Lower leg skin (tissue), 4 donors: ENCODE results near the gene B3GALT6. TPM values are rescaled to one million over a fixed set of nuclear protein-coding genes. Genes with fewer than 3 reads are reported as not detected.
"Not testable (repeated sequence)": the region's sequence is repeated elsewhere in the genome, so short reads cannot be mapped to it uniquely, and the experiment has no call there.

Experiments
- DNase-seq, 2 donors: peaks; one replicate each; pipeline ENCODE4 v3.0.0-alpha.2; 2019; ENCODE audit warnings: low spot score in 2 of 2
- H3K4me3 ChIP-seq: fragments of 200-600 bp; sonication (generic); 2 replicates; pipeline ENCODE4 v1.5.1; 2017; ENCODE audit warnings: mild to moderate bottlenecking, low read depth; ENCODE audit not compliant: poor library complexity, severe bottlenecking
- CTCF ChIP-seq, 3 donors: fragments of 450-650 bp; IDR thresholded peaks; one replicate each; pipeline ENCODE4 v1.5.1; 2016; ENCODE audit warnings: antibody characterized with exemption in 3 of 3, mild to moderate bottlenecking in 3 of 3, moderate library complexity in 2 of 3
- POLR2A ChIP-seq, 2 donors: fragments of 450-650 bp; IDR thresholded peaks; one replicate each; pipeline ENCODE4 v1.6.1; 2016 to 2017; ENCODE audit warnings: antibody characterized with exemption in 2 of 2, mild to moderate bottlenecking in 1 of 2, moderate library complexity in 1 of 2
- WGBS, 2 donors: methylation state at CpG; one replicate each; pipeline ENCODE4 v1.1.5; 2018; 5-methylcytosine and 5-hydroxymethylcytosine counted together
- intact Hi-C: fragments of 100-400 bp; cut with DNase I; formaldehyde crosslinking; loops from one replicate; pipeline ENCODE4 v1.15.0; 2023; ENCODE audit warnings: low total_unique reads
- total RNA-seq, 4 donors: library from RNA; depleted of rRNA; stranded (reverse); fragments of >200 nt; gene quantifications; one replicate each; pipeline ENCODE4 v1.1.0, GENCODE V29; 2016

The B3GALT6 gene
- total RNA-seq, 4 donors from 2014 or later: 12.8 to 26.1 (median 18.9) TPM

DNA sequence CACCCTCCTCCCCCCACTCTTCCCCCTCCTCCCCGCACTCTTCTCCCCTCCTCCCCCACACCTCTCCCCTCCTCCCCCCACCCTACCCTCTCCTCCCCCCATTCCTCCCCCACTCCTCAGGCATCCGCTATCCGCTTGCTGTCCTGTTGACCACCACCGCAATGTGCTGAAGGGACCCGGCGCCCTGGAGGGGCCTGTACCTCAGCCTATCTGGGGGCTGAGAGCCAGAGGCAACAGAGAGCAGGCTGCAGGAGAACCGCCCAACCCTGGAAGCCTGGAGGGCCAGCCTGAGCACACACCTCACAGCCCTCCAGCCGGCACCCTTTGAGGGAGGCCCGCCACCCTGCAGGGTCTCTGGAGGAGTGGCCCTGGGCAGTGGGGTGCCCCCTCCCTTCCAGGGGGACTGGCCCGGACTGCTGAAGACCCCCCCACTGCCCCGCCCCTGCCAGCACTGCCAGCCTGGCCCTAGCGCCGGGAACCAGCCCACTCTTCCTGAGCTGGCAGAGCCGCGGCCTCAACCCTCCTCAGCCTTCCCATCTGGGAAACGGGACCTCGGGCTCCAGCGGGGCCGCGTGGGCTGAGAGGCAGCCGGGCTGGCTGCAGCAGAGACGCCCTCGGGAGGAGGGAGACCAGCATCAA lies 13.3 kb downstream of the B3GALT6 start:
- TF ChIP-seq POLR2A (IDR thresholded peaks at IDR 0.05) (no peak), CTCF (IDR thresholded peaks at IDR 0.05) (no peak)
- DNase-seq: no peak
- WGBS, 2 donors: 60 to 70% methylated on average over 8 to 13 of the region's 23 CpGs
- no peak overlapping the region for H3K4me3 ChIP-seq
- intact Hi-C loops: no loop called here

- no peak overlapping the region for H3K4me3 ChIP-seq
- no peak for TF ChIP-seq CTCF (IDR thresholded peaks at IDR 0.05)
- no peak for TF ChIP-seq POLR2A (IDR thresholded peaks at IDR 0.05)
- intact Hi-C loops: no loop called here
- no peak for DNase-seq
- 52 to 55% methylated on average over 12 to 24 of the region's 45 CpGs for WGBS, 2 donors
These were observed 14.0 kb downstream of the B3GALT6 start for GRCh38 chr1:1245817-1246576.

GRCh38 chr1:1246577-1247340 lies 14.7 kb downstream of the B3GALT6 start, which contains the start of gene C1QTNF12:
Gene C1QTNF12 (minus strand): TSS chr1:1246722. CDS start chr1:1246690, 32 bp downstream.
- DNase-seq: no peak

DNA sequence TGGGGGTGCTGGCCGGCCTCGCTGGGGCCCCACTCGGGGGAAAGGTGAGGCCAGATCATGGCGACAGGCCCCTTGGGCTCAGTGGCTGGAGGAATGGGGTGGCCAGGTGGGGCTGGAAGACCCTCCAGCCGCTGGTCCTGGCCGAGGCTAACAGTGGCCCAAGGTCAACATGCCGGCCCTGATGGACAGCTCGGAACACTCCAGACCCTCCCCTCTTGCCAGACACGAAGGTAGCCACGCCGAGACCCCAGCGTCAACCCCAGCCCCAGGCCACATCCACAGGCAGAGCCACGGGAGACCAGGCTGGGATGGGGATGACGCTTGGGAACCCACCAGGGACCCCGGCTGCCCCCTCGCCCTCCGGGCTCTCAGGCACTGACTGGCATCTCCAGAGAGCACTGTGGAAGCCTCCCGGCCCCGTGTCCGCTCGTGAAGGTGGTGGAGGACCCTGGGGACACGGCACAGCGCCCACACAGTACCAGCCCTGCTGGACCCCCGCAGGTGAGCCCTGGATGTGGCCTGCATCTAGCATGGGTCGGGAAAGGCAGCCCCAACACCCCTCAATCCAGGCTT lies 15.4 kb downstream of the B3GALT6 start:
- intact Hi-C loops: no loop called here
- TF ChIP-seq CTCF (IDR thresholded peaks at IDR 0.05): no peak
- no peak for TF ChIP-seq POLR2A (IDR thresholded peaks at IDR 0.05)
- 69 to 73% methylated on average over 12 to 18 of the region's 25 CpGs for WGBS, 2 donors
- DNase-seq: no peak
- no peak overlapping the region for H3K4me3 ChIP-seq

More at GRCh38 chr1:1246577-1247340, 14.7 kb downstream of the B3GALT6 start, which contains the start of gene C1QTNF12:
- TF ChIP-seq CTCF (IDR thresholded peaks at IDR 0.05) (no peak), POLR2A (IDR thresholded peaks at IDR 0.05) (no peak)
- intact Hi-C loops: no loop called here
- no peak within 1 kb of the TSS for H3K4me3 ChIP-seq
- WGBS, 2 donors: 11 to 14% methylated on average over 21 to 24 of the region's 74 CpGs

- DNase-seq, intact Hi-C loops, H3K4me3 ChIP-seq: not testable (repeated sequence)
- WGBS, 2 donors: 85 to 88% methylated on average over 8 to 15 of the region's 21 CpGs
These were observed 16.2 kb downstream of the B3GALT6 start for GRCh38 chr1:1248009-1248913.
